Measurements from ENCODE around the gene AZIN2. TPM values are rescaled to one million over a fixed set of nuclear protein-coding genes. Genes with fewer than 3 reads are reported as not detected.

Gene AZIN2
- total and polyA plus RNA-seq, 10 donors, result 1.4 to 8.3 (median 3.0) TPM

- no peak overlapping the region for H3K4me3 ChIP-seq
- peaks cover 0 to 73% (median 14%) of the 10 kb centered on the region in 6 donors for H3K36me3 ChIP-seq
- no peak overlapping the region for H3K27ac ChIP-seq
- DNase-seq, result no peak
- no peaks in the 10 kb centered on the region for H3K9me3 ChIP-seq
- peaks cover 0 to 12% (median 7%) of the 10 kb centered on the region in 6 donors for H3K4me1 ChIP-seq
- TF ChIP-seq POLR2A (IDR thresholded peaks at IDR 0.05) (no peak), POLR2AphosphoS5 (IDR thresholded peaks at IDR 0.05) (no peak), CTCF (IDR thresholded peaks at IDR 0.05 in 8 of 11, conservative IDR thresholded peaks at IDR 0.05 in 3 of 11) (no peak)
- H3K27me3 ChIP-seq (replicated peaks in 1 of 7), result no peaks in the 10 kb centered on the region
- intact Hi-C loops (cut with DNase I; ENCODE audit: low total_unique reads), result no loop called here
- 89 to 97% (median 91%) methylated on average over 2 of the region's 2 CpGs for WGBS, 5 donors
Measured at GRCh38 chr1:33162141-33162540, 81.2 kb downstream of the AZIN2 start.

GRCh38 chr1:33163621-33164519, 82.9 kb downstream of the AZIN2 start:
- DNase-seq, result no peak
- no peaks in the 10 kb centered on the region for H3K27me3 ChIP-seq (replicated peaks in 1 of 7)
- 64 to 84% (median 82%) methylated on average over 9 to 14 of the region's 14 CpGs for WGBS, 5 donors
- intact Hi-C loops (cut with DNase I; ENCODE audit: low total_unique reads), result no loop called here
- H3K4me1 ChIP-seq, result peaks cover 0 to 12% (median 7%) of the 10 kb centered on the region in 6 donors
- H3K36me3 ChIP-seq, result peaks cover 0 to 73% (median 6%) of the 10 kb centered on the region in 6 donors
- H3K27ac ChIP-seq, result no peak overlapping the region
- TF ChIP-seq POLR2A (IDR thresholded peaks at IDR 0.05) (no peak), POLR2AphosphoS5 (IDR thresholded peaks at IDR 0.05) (no peak), CTCF (IDR thresholded peaks at IDR 0.05 in 8 of 11, conservative IDR thresholded peaks at IDR 0.05 in 3 of 11) (no peak)
- H3K9me3 ChIP-seq, result no peaks in the 10 kb centered on the region
- no peak overlapping the region for H3K4me3 ChIP-seq

- no peaks in the 10 kb centered on the region for H3K9me3 ChIP-seq
- H3K4me1 ChIP-seq, result peaks cover 0 to 12% (median 7%) of the 10 kb centered on the region in 6 donors
- TF ChIP-seq POLR2A (IDR thresholded peaks at IDR 0.05) (no peak), CTCF (IDR thresholded peaks at IDR 0.05 in 8 of 11, conservative IDR thresholded peaks at IDR 0.05 in 3 of 11) (no peak), POLR2AphosphoS5 (IDR thresholded peaks at IDR 0.05) (no peak)
- no peaks in the 10 kb centered on the region for H3K27me3 ChIP-seq (replicated peaks in 1 of 7)
- 88 to 92% (median 91%) methylated on average over 21 of the region's 21 CpGs for WGBS, 5 donors
- no peak overlapping the region for H3K4me3 ChIP-seq
- intact Hi-C loops (cut with DNase I; ENCODE audit: low total_unique reads), result no loop called here
- DNase-seq, result no peak
- H3K36me3 ChIP-seq, result peaks cover 0 to 67% (median 2%) of the 10 kb centered on the region in 6 donors
- H3K27ac ChIP-seq, result no peak overlapping the region
Measured at GRCh38 chr1:33165209-33165608, 84.3 kb downstream of the AZIN2 start.

- H3K4me1 ChIP-seq, result peaks cover 0 to 15% (median 8%) of the 10 kb centered on the region in 6 donors
- H3K27me3 ChIP-seq (replicated peaks in 1 of 7), result no peaks in the 10 kb centered on the region
- H3K9me3 ChIP-seq, result no peaks in the 10 kb centered on the region
- H3K4me3 ChIP-seq, result no peak overlapping the region
- DNase-seq, result no peak
- WGBS, 5 donors, result 92 to 97% (median 95%) methylated on average over 6 of the region's 6 CpGs
- peaks cover 0 to 70% (median 2%) of the 10 kb centered on the region in 6 donors for H3K36me3 ChIP-seq
- TF ChIP-seq CTCF (IDR thresholded peaks at IDR 0.05 in 8 of 11, conservative IDR thresholded peaks at IDR 0.05 in 3 of 11) (no peak), POLR2A (IDR thresholded peaks at IDR 0.05) (no peak), POLR2AphosphoS5 (IDR thresholded peaks at IDR 0.05) (no peak)
- no peak overlapping the region for H3K27ac ChIP-seq
- intact Hi-C loops (cut with DNase I; ENCODE audit: low total_unique reads), result no loop called here
Measured at GRCh38 chr1:33165809-33166208, 84.9 kb downstream of the AZIN2 start.

Data from spleen (tissue), 11 donors.